ENCODE data around the gene PEX11A. TPM values are rescaled to one million over a fixed set of nuclear protein-coding genes. Genes with fewer than 3 reads are reported as not detected.

Gene PEX11A
- total and polyA plus RNA-seq, 2 donors (not counting 3 experiments of a cell fraction or from before 2014, with no cell fraction given): 3.2 to 4.4 TPM

DNA sequence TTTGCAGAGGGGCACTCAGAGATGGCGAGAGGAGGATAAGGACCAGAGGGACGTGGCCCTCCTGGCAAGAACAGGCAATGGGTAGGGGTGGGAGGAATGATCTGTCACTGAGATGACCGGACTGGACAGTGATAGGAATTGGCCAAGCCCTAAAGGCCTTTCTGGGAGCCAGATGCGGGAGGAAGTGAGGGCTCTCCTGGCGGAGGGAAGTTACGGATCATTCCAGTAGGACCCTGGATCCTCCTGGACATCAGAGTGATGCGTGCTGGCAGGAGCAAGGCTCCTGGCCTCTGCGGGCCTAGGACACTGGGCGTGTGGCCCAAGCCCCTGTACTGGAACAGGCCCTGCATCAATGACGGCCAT is 58.7 kb downstream of the PEX11A start:
- H3K4me1 ChIP-seq (ENCODE audit: control insufficient read depth, extremely low read depth, insufficient read depth, low read length): no peaks in the 10 kb centered on the region
- no peak overlapping the region for H3K9ac ChIP-seq (replicated peaks; ENCODE audit: extremely low read depth, insufficient read depth, low read length)
- BruUV-seq (replicated peaks): no TSS peak
- no peaks in the 10 kb centered on the region for H3K9me1 ChIP-seq (replicated peaks; ENCODE audit: control insufficient read depth, extremely low read depth, insufficient read depth, low read length)
- POLR2A ChIA-PET: no interaction called here
- peaks cover 7 to 45% of the 10 kb centered on the region in 2 experiments for H3K36me3 ChIP-seq (ENCODE audit: control insufficient read depth in 2 of 2, extremely low read depth in 1 of 2, insufficient read depth in 2 of 2, low read length in 2 of 2)
- H3K4me3 ChIP-seq (replicated peaks in 1 of 3; ENCODE audit: insufficient read depth in 1 of 3, low read depth in 1 of 3, low read length in 3 of 3): no peak overlapping the region
- H3K27ac ChIP-seq (ENCODE audit: insufficient read depth, low read depth, low read length): no peak overlapping the region
- CTCF ChIA-PET: interaction anchor here (0.8 kb wide), 1 partner anchor 15 kb away, joined by 3 read pairs; no protein-coding TSS in a partner anchor
- H3K9me3 ChIP-seq (replicated peaks; ENCODE audit: control insufficient read depth, insufficient read depth, low read length): no peaks in the 10 kb centered on the region
- no peaks in the 10 kb centered on the region for H4K20me1 ChIP-seq (replicated peaks; ENCODE audit: control insufficient read depth, extremely low read depth, insufficient read depth, low read length)
- intact Hi-C loops (cut with micrococcal nuclease) (no loop called here), dilution Hi-C loops (cut with MboI; ENCODE audit: extremely low pct_ligation_motif_present, low sequenced_read_pairs) (no loop called here)
- DNase-seq (ENCODE audit: low read depth, low spot score) (no peak), FAIRE-seq (no peak)
- no peaks in the 10 kb centered on the region for H3K79me2 ChIP-seq (ENCODE audit: control insufficient read depth, insufficient read depth, low read length)
- no peaks in the 10 kb centered on the region for H3K27me3 ChIP-seq (ENCODE audit: control insufficient read depth in 2 of 2, insufficient read depth in 2 of 2, low read length in 2 of 2)
- H3K4me2 ChIP-seq (ENCODE audit: insufficient read depth, low read length): no peak overlapping the region
- H2AFZ ChIP-seq (ENCODE audit: low read depth, low read length): no peak overlapping the region
- TF ChIP-seq GATA2 (IDR thresholded peaks at IDR 0.05; ENCODE audit: insufficient read depth, insufficient read length, low read depth, low read length) (no peak), JUN (IDR thresholded peaks at IDR 0.05; ENCODE audit: borderline replicate concordance, insufficient read depth, insufficient read length, low read depth) (no peak), EZH2 (IDR thresholded peaks at IDR 0.05; ENCODE audit: borderline replicate concordance, low read depth, low read length, severe bottlenecking) (no peak), POLR2AphosphoS5 (IDR thresholded peaks at IDR 0.05; ENCODE audit: insufficient read depth, low read depth, low read length) (no peak), MYC (IDR thresholded peaks at IDR 0.05; ENCODE audit: low read depth, low read length) (no peak), POLR2A (IDR thresholded peaks at IDR 0.05; ENCODE audit: low read depth, low read length) (no peak), MAX (IDR thresholded peaks at IDR 0.05; ENCODE audit: insufficient read depth, insufficient read length) (no peak), FOS (IDR thresholded peaks at IDR 0.05; ENCODE audit: borderline replicate concordance, insufficient read depth, low read length) (no peak)
- TF ChIP-seq, protein P1, sequence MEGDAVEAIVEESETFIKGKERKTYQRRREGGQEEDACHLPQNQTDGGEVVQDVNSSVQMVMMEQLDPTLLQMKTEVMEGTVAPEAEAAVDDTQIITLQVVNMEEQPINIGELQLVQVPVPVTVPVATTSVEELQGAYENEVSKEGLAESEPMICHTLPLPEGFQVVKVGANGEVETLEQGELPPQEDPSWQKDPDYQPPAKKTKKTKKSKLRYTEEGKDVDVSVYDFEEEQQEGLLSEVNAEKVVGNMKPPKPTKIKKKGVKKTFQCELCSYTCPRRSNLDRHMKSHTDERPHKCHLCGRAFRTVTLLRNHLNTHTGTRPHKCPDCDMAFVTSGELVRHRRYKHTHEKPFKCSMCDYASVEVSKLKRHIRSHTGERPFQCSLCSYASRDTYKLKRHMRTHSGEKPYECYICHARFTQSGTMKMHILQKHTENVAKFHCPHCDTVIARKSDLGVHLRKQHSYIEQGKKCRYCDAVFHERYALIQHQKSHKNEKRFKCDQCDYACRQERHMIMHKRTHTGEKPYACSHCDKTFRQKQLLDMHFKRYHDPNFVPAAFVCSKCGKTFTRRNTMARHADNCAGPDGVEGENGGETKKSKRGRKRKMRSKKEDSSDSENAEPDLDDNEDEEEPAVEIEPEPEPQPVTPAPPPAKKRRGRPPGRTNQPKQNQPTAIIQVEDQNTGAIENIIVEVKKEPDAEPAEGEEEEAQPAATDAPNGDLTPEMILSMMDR (IDR thresholded peaks at IDR 0.05; ENCODE audit: extremely low read depth in 1 of 2, insufficient read depth in 1 of 2, low read depth in 1 of 2, low read length in 2 of 2): no peak

Small RNAs within 50 kb of the gene (small RNA-seq; reads per million reads assigned to genes)
- gene RNU6-132P (ENCODE audit: insufficient read depth, insufficient read length, low read depth, low replicate concordance): not detected

Other genes starting within 250 kb of the PEX11A start
- not detected in 2 replicates for gene RHCG, start 194.2 kb downstream of the PEX11A start, total RNA-seq
- gene RHCG, start 194.2 kb downstream of the PEX11A start, polyA plus RNA-seq: not detected in 2 replicates
- gene TICRR, start 115.3 kb downstream of the PEX11A start, total RNA-seq: 19.4 and 20.5 TPM in 2 replicates
- gene TICRR, start 115.3 kb downstream of the PEX11A start, polyA plus RNA-seq: 4.8 and 4.9 TPM in 2 replicates
- 11.3 and 13.1 TPM in 2 replicates for gene KIF7, start 35.3 kb downstream of the PEX11A start, total RNA-seq
- gene KIF7, start 35.3 kb downstream of the PEX11A start, polyA plus RNA-seq: 4.2 and 4.3 TPM in 2 replicates
- 0.12 TPM in 1 of 2 replicates, not detected in the other for gene PLIN1, start 11.4 kb downstream of the PEX11A start, total RNA-seq
- 0.07 and 0.08 TPM in 2 replicates for gene PLIN1, start 11.4 kb downstream of the PEX11A start, polyA plus RNA-seq
- not detected in 2 replicates for gene WDR93, start 57 bp upstream of the PEX11A start, total RNA-seq
- gene WDR93, start 57 bp upstream of the PEX11A start, polyA plus RNA-seq: 0.05 and 0.07 TPM in 2 replicates
- 1.0 and 1.7 TPM in 2 replicates for gene MESP1, start 60.5 kb upstream of the PEX11A start, total RNA-seq
- gene MESP1, start 60.5 kb upstream of the PEX11A start, polyA plus RNA-seq: 0.68 and 1.0 TPM in 2 replicates
- 0.42 TPM in 1 of 2 replicates, not detected in the other for gene MESP2, start 85.6 kb upstream of the PEX11A start, total RNA-seq
- gene MESP2, start 85.6 kb upstream of the PEX11A start, polyA plus RNA-seq: 0.21 and 0.43 TPM in 2 replicates
- gene ANPEP, start 124.1 kb upstream of the PEX11A start, total RNA-seq: 199 and 221 TPM in 2 replicates
- gene ANPEP, start 124.1 kb upstream of the PEX11A start, polyA plus RNA-seq: 177 and 190 TPM in 2 replicates
- 20.4 and 31.1 TPM in 2 replicates for gene AP3S2, start 203.2 kb upstream of the PEX11A start, total RNA-seq
- 8.8 and 14.6 TPM in 2 replicates for gene AP3S2, start 203.2 kb upstream of the PEX11A start, polyA plus RNA-seq
- gene ARPIN, start 222.2 kb upstream of the PEX11A start, total RNA-seq: 18.7 and 23.3 TPM in 2 replicates
- gene ARPIN, start 222.2 kb upstream of the PEX11A start, polyA plus RNA-seq: 9.0 and 13.0 TPM in 2 replicates